Stimulated activated memory B cell treated with anti-CD40 and anti-IgM and Interleukin-4, amounts not matched to agents 10 μg/mL and 1 μg/mL and 100 μg/mL, for 72 hours (primary cell): ENCODE measurements around the gene MAGEA6.
"Not testable (repeated sequence)": the region's sequence is repeated elsewhere in the genome, so short reads cannot be mapped to it uniquely, and the experiment has no call there.

ENCODE experiments used
- ATAC-seq: fragments of 150-1000 bp; cut with Tn5 transposase; 2 replicates; pipeline ENCODE4 v1.10.0; 2021
- H3K27ac Mint-ChIP-seq: one replicate; pipeline ENCODE4 v1.8.0; 2022; ENCODE audit warnings: mild to moderate bottlenecking, mixed read lengths
- H3K27me3 Mint-ChIP-seq: one replicate; pipeline ENCODE4 v1.8.0; 2022; ENCODE audit warnings: mixed read lengths
- H3K36me3 Mint-ChIP-seq: one replicate; pipeline ENCODE4 v1.8.0; 2022; ENCODE audit warnings: mixed read lengths
- H3K4me1 Mint-ChIP-seq: one replicate; pipeline ENCODE4 v1.8.0; 2022; ENCODE audit warnings: mixed read lengths
- H3K4me3 Mint-ChIP-seq: one replicate; pipeline ENCODE4 v1.8.0; 2022; ENCODE audit warnings: mild to moderate bottlenecking, moderate library complexity, mixed read lengths
- H3K9me3 Mint-ChIP-seq: one replicate; pipeline ENCODE4 v1.8.0; 2022; ENCODE audit warnings: mixed read lengths

The MAGEA6 gene

DNA sequence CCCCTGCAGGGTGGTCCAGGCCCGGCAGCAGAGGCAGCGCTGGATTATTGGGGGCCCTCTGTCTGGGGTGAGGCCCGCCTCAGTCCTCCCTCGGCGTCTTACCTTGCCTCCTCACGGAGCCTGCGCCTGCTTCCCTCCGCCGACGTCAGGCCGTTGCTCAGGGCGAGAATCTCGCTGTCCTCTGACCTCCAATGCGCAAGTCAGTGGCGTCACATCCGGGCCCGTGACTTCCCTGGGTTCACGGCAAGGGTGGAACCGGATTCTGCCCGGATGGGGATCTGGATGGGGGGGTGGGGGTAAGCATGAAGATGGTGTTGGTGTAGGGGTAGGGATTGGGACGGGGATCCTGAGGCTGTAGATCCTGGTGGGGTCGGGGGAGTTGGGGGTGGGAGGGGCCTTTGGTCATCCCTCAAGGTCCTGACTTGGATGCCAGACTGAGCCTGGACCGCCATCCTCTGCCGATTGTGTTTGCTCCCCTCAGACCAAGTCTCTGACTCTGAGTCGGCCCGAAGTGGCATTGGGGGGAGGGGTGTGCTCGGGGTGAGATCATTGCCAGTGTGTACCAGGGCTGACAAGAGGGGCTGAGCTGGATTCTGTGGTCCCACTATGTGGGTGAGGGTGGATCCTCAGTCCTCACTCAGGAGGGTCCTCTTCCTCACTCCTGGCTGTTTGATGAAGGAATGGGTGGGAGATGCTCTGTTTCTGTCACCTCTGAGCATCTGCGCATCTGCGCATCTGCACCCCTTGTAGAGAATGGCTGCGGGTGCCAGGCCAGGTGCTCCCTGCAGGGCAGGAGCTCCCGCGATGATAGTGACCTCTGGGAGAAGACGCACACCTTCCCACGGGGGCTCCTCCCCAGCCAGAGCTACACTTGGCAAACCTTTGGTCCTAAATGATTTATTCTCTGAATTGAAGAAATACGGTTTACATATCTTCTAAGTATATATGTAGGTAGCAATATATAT is 15.5 kb downstream of the MAGEA6 start, which contains the start of gene MAGEA2:
Gene MAGEA2 (minus strand): TSS at position 157 of the 965 bp plus-strand sequence. CDS start 2,479 bp downstream, outside the sequence.
- H3K4me3 Mint-ChIP-seq, H3K9me3 Mint-ChIP-seq, H3K4me1 Mint-ChIP-seq, ATAC-seq, H3K27me3 Mint-ChIP-seq, H3K36me3 Mint-ChIP-seq, H3K27ac Mint-ChIP-seq: not testable (repeated sequence)

DNA sequence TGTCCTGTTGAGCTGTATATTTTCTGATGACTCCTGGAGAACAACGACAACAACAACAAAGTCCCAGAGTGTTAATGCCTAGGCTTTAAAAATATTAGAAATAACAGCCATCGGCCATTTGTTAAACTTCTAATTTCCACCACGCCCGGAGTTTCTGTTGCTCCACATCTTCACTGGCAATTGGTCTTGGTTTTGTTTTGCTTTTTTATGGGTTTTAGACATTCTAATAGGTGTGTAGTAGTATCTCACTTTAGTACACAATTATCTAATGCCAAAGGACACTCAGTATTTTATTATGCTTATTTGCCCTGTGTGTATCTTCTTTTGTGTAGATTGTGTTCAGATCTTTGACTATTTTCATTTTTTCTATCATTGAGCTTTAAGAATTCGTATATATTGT is 30.9 kb downstream of the MAGEA6 start:
- Mint-ChIP-seq H3K4me1 (no peaks in the 10 kb centered on the region), H3K36me3 (no peaks in the 10 kb centered on the region), H3K27me3 (no peaks in the 10 kb centered on the region), H3K27ac (no peak overlapping the region), H3K4me3 (no peak overlapping the region), H3K9me3 (no peaks in the 10 kb centered on the region)
- ATAC-seq, result no peak

DNA sequence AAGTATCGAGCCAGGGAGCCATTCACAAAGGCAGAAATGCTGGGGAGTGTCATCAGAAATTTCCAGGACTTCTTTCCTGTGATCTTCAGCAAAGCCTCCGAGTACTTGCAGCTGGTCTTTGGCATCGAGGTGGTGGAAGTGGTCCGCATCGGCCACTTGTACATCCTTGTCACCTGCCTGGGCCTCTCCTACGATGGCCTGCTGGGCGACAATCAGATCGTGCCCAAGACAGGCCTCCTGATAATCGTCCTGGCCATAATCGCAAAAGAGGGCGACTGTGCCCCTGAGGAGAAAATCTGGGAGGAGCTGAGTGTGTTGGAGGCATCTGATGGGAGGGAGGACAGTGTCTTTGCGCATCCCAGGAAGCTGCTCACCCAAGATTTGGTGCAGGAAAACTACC is 33.0 kb downstream of the MAGEA6 start:
- H3K36me3 Mint-ChIP-seq, ATAC-seq, H3K27ac Mint-ChIP-seq, H3K4me1 Mint-ChIP-seq, H3K9me3 Mint-ChIP-seq, H3K27me3 Mint-ChIP-seq, H3K4me3 Mint-ChIP-seq: not testable (repeated sequence)

DNA sequence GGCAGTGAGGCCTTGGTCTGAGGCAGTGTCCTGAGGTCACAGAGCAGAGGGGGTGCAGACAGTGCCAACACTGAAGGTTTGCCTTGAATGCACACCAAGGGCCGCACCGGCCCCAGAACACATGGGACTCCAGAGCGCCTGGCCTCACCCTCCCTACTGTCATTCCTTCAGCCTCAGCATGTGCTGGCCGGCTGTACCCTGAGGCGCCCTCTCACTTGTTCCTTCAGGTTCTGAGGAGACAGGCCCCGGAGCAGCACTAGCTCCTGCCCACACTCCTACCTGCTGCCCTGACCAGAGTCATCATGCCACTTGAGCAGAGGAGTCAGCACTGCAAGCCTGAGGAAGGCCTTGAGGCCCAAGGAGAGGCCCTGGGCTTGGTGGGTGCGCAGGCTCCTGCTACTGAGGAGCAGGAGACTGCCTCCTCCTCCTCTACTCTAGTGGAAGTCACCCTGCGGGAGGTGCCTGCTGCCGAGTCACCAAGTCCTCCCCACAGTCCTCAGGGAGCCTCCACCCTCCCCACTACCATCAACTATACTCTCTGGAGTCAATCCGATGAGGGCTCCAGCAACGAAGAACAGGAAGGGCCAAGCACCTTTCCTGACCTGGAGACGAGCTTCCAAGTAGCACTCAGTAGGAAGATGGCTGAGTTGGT is 33.5 kb downstream of the MAGEA6 start:
- Mint-ChIP-seq H3K27me3 (no peaks in the 10 kb centered on the region), H3K27ac (no peak overlapping the region), H3K4me1 (no peaks in the 10 kb centered on the region), H3K4me3 (no peak overlapping the region), H3K9me3 (no peaks in the 10 kb centered on the region), H3K36me3 (no peaks in the 10 kb centered on the region)
- ATAC-seq, result no peak

DNA sequence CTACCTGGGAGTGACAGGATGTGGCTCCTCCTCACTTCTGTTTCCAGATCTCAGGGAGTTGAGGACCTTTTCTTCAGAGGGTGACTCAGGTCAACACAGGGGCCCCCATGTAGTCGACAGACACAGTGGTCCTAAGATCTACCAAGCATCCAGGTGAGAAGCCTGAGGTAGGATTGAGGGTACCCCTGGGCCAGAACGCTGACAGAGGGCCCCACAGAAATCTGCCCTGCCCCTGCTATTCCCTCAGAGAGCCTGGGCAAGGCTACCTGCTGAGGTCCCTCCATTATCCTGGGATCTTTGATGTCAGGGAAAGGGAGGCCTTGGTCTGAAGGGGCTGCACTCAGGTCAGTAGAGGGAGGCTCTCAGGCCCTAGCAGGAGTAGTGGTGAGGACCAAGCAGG is 34.4 kb downstream of the MAGEA6 start:
- H3K4me3 Mint-ChIP-seq, result no peak overlapping the region
- no peaks in the 10 kb centered on the region for H3K27me3 Mint-ChIP-seq
- no peaks in the 10 kb centered on the region for H3K9me3 Mint-ChIP-seq
- H3K36me3 Mint-ChIP-seq, result no peaks in the 10 kb centered on the region
- ATAC-seq, result no peak
- H3K4me1 Mint-ChIP-seq, result no peaks in the 10 kb centered on the region
- H3K27ac Mint-ChIP-seq, result no peak overlapping the region

DNA sequence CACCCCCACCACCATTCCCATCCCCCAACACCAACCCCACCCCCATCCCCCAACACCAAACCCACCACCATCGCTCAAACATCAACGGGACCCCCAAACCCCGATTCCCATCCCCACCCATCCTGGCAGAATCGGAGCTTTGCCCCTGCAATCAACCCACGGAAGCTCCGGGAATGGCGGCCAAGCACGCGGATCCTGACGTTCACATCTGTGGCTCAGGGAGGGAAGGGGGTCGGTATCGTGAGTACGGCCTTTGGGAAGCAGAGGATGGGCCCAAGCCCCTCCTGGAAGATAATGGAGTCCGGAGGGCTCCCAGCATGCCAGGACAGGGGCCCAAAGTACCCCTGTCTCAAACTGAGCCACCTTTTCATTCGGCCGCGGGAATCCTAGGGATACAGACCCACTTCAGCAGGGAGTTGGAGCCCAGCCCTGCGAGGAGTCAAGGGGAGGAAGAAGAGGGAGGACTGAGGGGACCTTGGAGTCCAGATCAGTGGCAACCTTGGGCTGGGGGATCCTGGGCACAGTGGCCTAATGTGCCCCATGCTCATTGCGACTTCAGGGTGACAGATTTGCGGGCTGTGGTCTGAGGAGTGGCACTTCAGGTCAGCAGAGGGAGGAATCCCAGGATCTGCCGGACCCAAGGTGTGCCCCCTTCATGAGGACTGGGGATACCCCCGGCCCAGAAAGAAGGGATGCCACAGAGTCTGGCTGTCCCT is 35.2 kb downstream of the MAGEA6 start:
- not testable (repeated sequence) for H3K4me1 Mint-ChIP-seq, ATAC-seq, H3K36me3 Mint-ChIP-seq, H3K27ac Mint-ChIP-seq, H3K27me3 Mint-ChIP-seq, H3K4me3 Mint-ChIP-seq, H3K9me3 Mint-ChIP-seq

DNA sequence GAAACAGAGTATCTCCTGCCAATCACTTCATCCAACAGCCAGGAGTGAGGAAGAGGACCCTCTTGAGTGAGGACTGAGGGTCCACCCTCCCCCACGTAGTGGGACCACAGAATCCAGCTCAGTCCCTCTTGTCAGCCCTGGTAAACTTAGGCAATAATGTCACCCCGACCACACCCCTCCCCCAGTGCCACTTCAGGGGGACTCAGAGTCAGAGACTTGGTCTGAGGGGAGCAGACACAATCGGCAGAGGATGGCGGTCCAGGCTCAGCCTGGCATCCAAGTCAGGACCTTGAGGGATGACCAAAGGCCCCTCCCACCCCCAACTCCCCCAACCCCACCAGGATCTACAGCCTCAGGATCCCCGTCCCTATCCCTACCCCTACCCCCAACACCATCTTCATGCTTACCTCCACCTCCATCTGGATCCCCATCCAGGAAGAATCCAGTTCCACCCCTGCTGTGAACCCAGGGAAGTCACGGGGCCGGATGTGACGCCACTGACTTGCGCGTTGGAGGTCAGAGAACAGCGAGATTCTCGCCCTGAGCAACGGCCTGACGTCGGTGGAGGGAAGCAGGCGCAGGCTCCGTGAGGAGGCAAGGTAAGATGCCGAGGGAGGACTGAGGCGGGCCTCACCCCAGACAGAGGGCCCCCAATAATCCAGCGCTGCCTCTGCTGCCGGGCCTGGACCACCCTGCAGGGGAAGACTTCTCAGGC is 36.1 kb downstream of the MAGEA6 start, which contains the start of the genes CSAG1 and MAGEA12:
Gene CSAG1 (minus strand): TSS at position 461 of the 715 bp plus-strand sequence. CDS start 1,261 bp downstream, outside the sequence.
Gene MAGEA12 (plus strand): TSS at position 497 of the 715 bp plus-strand sequence. CDS start 2,405 bp downstream, outside the sequence.
- no peaks in the 10 kb centered on the region for H3K9me3 Mint-ChIP-seq
- no peak for ATAC-seq
- H3K27ac Mint-ChIP-seq, result no peak within 1 kb of the TSS
- H3K4me3 Mint-ChIP-seq, result no peak within 1 kb of the TSS
- no peaks in the 10 kb centered on the region for H3K27me3 Mint-ChIP-seq
- no peaks in the 10 kb centered on the region for H3K4me1 Mint-ChIP-seq
- no peaks in the 10 kb centered on the region for H3K36me3 Mint-ChIP-seq

DNA sequence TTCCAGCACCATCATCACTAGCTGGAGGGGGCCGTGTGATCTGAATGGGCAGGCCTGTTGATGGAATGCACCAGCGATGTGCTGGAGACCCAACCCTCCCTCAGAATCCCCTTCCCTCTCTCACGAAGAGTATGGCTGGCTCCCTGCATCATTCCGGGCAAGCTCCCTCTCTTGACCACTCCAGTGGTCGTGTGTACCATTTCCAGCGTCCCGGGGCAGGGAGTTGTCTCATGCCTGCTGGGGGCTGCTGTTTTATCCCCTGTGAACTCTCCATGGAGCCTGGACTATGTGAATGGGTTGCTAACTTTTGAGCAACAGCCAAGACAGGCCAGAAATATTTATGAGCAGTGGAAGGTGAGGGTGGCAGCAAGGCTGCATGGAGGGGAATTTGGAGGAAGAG is 44.1 kb downstream of the MAGEA6 start:
- Mint-ChIP-seq H3K36me3 (no peaks in the 10 kb centered on the region), H3K4me3 (no peak overlapping the region), H3K27ac (no peak overlapping the region), H3K4me1 (no peaks in the 10 kb centered on the region), H3K27me3 (no peaks in the 10 kb centered on the region), H3K9me3 (no peaks in the 10 kb centered on the region)
- no peak for ATAC-seq
